HCT116 (cell line): ENCODE data around the gene R3HCC1L.
"Not testable (repeated sequence)": the region's sequence is repeated elsewhere in the genome, so short reads cannot be mapped to it uniquely, and the experiment has no call there.

ENCODE experiments used
- EGR1 ChIP-seq: IDR thresholded peaks from 2 replicates; pipeline ENCODE4 v1.6.1; 2012; ENCODE audit warnings: low read depth
- ELF1 ChIP-seq: IDR thresholded peaks from 2 replicates; pipeline ENCODE4 v1.6.1; 2012; ENCODE audit warnings: low read depth, borderline replicate concordance
- EZH2 ChIP-seq: fragments of 200-600 bp; sonication (generic); IDR thresholded peaks from 2 replicates; pipeline ENCODE4 v1.6.1; 2017; ENCODE audit warnings: antibody characterized with exemption, mixed run types
- EZH2phosphoT487 ChIP-seq: fragments of 200-600 bp; IDR thresholded peaks from 2 replicates; pipeline ENCODE4 v1.6.1; 2018; ENCODE audit warnings: antibody characterized with exemption, borderline replicate concordance
- POLR2A ChIP-seq: IDR thresholded peaks from 2 replicates; pipeline ENCODE4 v1.7.0; 2011; ENCODE audit warnings: borderline replicate concordance; ENCODE audit not compliant: insufficient read depth, insufficient read length; ENCODE audit errors: extremely low read depth
- POLR2AphosphoS5 ChIP-seq: IDR thresholded peaks from 2 replicates; pipeline ENCODE4 v1.6.1; 2011; ENCODE audit warnings: mild to moderate bottlenecking, low read depth, low read length, moderate library complexity
- RAD21 ChIP-seq: IDR thresholded peaks from 2 replicates; pipeline ENCODE4 v1.6.1; 2012; ENCODE audit warnings: low read depth, mild to moderate bottlenecking
- SIN3A ChIP-seq: IDR thresholded peaks from 2 replicates; pipeline ENCODE4 v1.6.1; 2012; ENCODE audit warnings: low read depth
- TF ChIP-seq, protein P1 (sequence below), 3 experiments: fragments of 200-600 bp in 1 of 3; sonication (generic) in 1 of 3; IDR thresholded peaks in 2 of 3; conservative IDR thresholded peaks in 1 of 3; 2 replicates each; pipeline ENCODE4 v1.5.1; 2012 to 2017; ENCODE audit warnings: low read depth in 2 of 3, low read length in 2 of 3, antibody characterized with exemption in 1 of 3, borderline replicate concordance in 1 of 3, control low read depth in 1 of 3, mild to moderate bottlenecking in 1 of 3, mixed read lengths in 1 of 3, mixed run types in 1 of 3, moderate library complexity in 1 of 3; ENCODE audit not compliant: insufficient read depth in 1 of 3

DNA sequence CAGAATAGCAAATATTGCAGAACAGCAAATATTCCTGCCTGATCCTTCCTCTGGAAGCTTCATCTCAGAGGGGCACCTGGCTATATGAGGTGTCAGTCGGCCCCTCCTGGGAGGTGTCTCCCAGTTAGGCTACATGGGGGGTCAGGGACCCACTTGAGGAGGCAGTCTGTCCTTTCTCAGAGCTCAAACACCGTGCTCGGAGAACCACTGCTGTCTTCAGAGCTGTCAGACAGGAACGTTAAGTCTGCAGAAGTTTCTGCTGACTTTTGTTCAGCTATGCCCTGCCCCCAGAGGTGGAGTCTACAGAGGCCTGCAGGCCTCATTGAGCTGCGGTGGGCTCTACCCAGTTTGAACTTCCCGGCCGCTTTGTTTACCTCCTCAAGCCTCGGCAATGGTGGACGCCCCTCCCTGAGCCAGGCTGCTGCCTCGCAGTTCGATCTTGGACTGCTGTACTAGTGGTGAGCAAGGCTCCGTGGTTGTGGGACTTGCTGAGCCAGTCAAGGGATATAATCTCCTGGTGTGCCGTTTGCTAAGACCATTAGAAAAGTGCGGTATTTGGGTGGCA, 48.0 kb downstream of the R3HCC1L start:
- TF ChIP-seq, protein P1, sequence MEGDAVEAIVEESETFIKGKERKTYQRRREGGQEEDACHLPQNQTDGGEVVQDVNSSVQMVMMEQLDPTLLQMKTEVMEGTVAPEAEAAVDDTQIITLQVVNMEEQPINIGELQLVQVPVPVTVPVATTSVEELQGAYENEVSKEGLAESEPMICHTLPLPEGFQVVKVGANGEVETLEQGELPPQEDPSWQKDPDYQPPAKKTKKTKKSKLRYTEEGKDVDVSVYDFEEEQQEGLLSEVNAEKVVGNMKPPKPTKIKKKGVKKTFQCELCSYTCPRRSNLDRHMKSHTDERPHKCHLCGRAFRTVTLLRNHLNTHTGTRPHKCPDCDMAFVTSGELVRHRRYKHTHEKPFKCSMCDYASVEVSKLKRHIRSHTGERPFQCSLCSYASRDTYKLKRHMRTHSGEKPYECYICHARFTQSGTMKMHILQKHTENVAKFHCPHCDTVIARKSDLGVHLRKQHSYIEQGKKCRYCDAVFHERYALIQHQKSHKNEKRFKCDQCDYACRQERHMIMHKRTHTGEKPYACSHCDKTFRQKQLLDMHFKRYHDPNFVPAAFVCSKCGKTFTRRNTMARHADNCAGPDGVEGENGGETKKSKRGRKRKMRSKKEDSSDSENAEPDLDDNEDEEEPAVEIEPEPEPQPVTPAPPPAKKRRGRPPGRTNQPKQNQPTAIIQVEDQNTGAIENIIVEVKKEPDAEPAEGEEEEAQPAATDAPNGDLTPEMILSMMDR (IDR thresholded peaks at IDR 0.05 in 2 of 3, conservative IDR thresholded peaks at IDR 0.05 in 1 of 3; ENCODE audit: borderline replicate concordance in 1 of 3, insufficient read depth in 1 of 3, low read depth in 2 of 3, low read length in 2 of 3) = not testable (repeated sequence)
- TF ChIP-seq ELF1, POLR2A, EGR1, SIN3A, EZH2, POLR2AphosphoS5, EZH2phosphoT487, RAD21: not testable (repeated sequence)
